HS-27A (cell line): Measurements from ENCODE around the gene LRRC52.
"Not testable (repeated sequence)": the region's sequence is repeated elsewhere in the genome, so short reads cannot be mapped to it uniquely, and the experiment has no call there.

ENCODE experiments used
- DNase-seq: peaks from one replicate; pipeline ENCODE4 v3.0.0-alpha.2; 2012; ENCODE audit warnings: low read depth, missing footprints

The LRRC52 gene

GRCh38 chr1:165581926-165582325, 38.1 kb downstream of the LRRC52 start:
- DNase-seq: no peak

GRCh38 chr1:165586398-165586797, 42.6 kb downstream of the LRRC52 start:
- no peak for DNase-seq

- DNase-seq: not testable (repeated sequence)
Observed at GRCh38 chr1:165591391-165591790, 47.6 kb downstream of the LRRC52 start.

GRCh38 chr1:165592945-165593823, 49.4 kb downstream of the LRRC52 start:
- DNase-seq: peak; percentile 45

GRCh38 chr1:165595246-165595938, 51.6 kb downstream of the LRRC52 start:
- DNase-seq: no peak

GRCh38 chr1:165597883-165598675, 54.3 kb downstream of the LRRC52 start:
- peak; percentile 87 for DNase-seq

GRCh38 chr1:165598676-165599059, 54.9 kb downstream of the LRRC52 start:
- no peak for DNase-seq

- no peak for DNase-seq
Observed at GRCh38 chr1:165600793-165601192, 57.0 kb downstream of the LRRC52 start.

GRCh38 chr1:165603810-165604209, 60.0 kb downstream of the LRRC52 start:
- no peak for DNase-seq

- DNase-seq: no peak
Observed at GRCh38 chr1:165605246-165605645, 61.4 kb downstream of the LRRC52 start.

- DNase-seq: not testable (repeated sequence)
Observed at GRCh38 chr1:165606676-165607075, 62.9 kb downstream of the LRRC52 start.

- DNase-seq: no peak
Observed at GRCh38 chr1:165610866-165611265, 67.1 kb downstream of the LRRC52 start.

GRCh38 chr1:165612062-165612461, 68.3 kb downstream of the LRRC52 start:
- DNase-seq: no peak
